ENCODE results near the gene CES4A. TPM values are rescaled to one million over a fixed set of nuclear protein-coding genes. Genes with fewer than 3 reads are reported as not detected.
"Not testable (repeated sequence)": the region's sequence is repeated elsewhere in the genome, so short reads cannot be mapped to it uniquely, and the experiment has no call there.

The CES4A gene
- total and polyA plus RNA-seq, 7 donors = 2.3 to 7.5 (median 4.1) TPM

GRCh38 chr16:66954097-66954659 lies 34.2 kb upstream of the CES4A start:
- H3K27me3 ChIP-seq = peaks cover 0 to 45% (median 3%) of the 10 kb centered on the region in 3 donors
- no peak overlapping the region for H3K4me3 ChIP-seq
- peak; percentile 79 for DNase-seq
- no peaks in the 10 kb centered on the region for H3K36me3 ChIP-seq
- no peak overlapping the region for H3K27ac ChIP-seq
- intact Hi-C loops (cut with DNase I) = no loop called here
- TF ChIP-seq CTCF (IDR thresholded peaks at IDR 0.05) (peak; percentile 31 to 76 (median 68)), POLR2AphosphoS5 (IDR thresholded peaks at IDR 0.05) (no peak)
- 8 to 23% methylated on average over 8 of the region's 8 CpGs for WGBS, 2 donors
- H3K9me3 ChIP-seq = no peaks in the 10 kb centered on the region
- H3K4me1 ChIP-seq = peaks cover 0 to under 1% (median under 1%) of the 10 kb centered on the region in 4 donors

- H3K27ac ChIP-seq; H3K4me3 ChIP-seq; intact Hi-C loops (cut with DNase I); H3K9me3 ChIP-seq; DNase-seq; H3K36me3 ChIP-seq; H3K4me1 ChIP-seq: not testable (repeated sequence)
- H3K27me3 ChIP-seq = peaks cover 0 to 32% (median 0%) of the 10 kb centered on the region in 3 donors
- WGBS, 2 donors = 24 to 65% methylated on average over 17 of the region's 17 CpGs
Measured at GRCh38 chr16:66955363-66956153, 32.8 kb upstream of the CES4A start.

- H3K27ac ChIP-seq; H3K36me3 ChIP-seq; H3K9me3 ChIP-seq; H3K4me3 ChIP-seq; DNase-seq; H3K4me1 ChIP-seq; intact Hi-C loops (cut with DNase I): not testable (repeated sequence)
- peaks cover 0 to 26% (median 0%) of the 10 kb centered on the region in 3 donors for H3K27me3 ChIP-seq
- WGBS, 2 donors = 15 to 68% methylated on average over 1 of the region's 1 CpG
Measured at GRCh38 chr16:66956154-66956457, 32.3 kb upstream of the CES4A start.

- no peak for DNase-seq
- no peaks in the 10 kb centered on the region for H3K27me3 ChIP-seq
- 41 to 70% methylated on average over 7 of the region's 7 CpGs for WGBS, 2 donors
- no peak overlapping the region for H3K4me3 ChIP-seq
- intact Hi-C loops (cut with DNase I) = no loop called here
- no peaks in the 10 kb centered on the region for H3K9me3 ChIP-seq
- no peak for TF ChIP-seq EP300 (IDR thresholded peaks at IDR 0.05)
- no peak for TF ChIP-seq POLR2A (IDR thresholded peaks at IDR 0.05)
- no peak for TF ChIP-seq POLR2AphosphoS5 (IDR thresholded peaks at IDR 0.05)
- no peak for TF ChIP-seq CTCF (IDR thresholded peaks at IDR 0.05)
- no peak overlapping the region for H3K27ac ChIP-seq
- H3K4me1 ChIP-seq = no peaks in the 10 kb centered on the region
- H3K36me3 ChIP-seq = no peaks in the 10 kb centered on the region
Measured at GRCh38 chr16:66958857-66959703, 29.3 kb upstream of the CES4A start.

- H3K4me3 ChIP-seq = no peak overlapping the region
- H3K4me1 ChIP-seq = no peaks in the 10 kb centered on the region
- WGBS, 2 donors = 43 to 64% methylated on average over 5 of the region's 5 CpGs
- no peaks in the 10 kb centered on the region for H3K9me3 ChIP-seq
- no peak overlapping the region for H3K27ac ChIP-seq
- no peak for DNase-seq
- no peaks in the 10 kb centered on the region for H3K36me3 ChIP-seq
- no peaks in the 10 kb centered on the region for H3K27me3 ChIP-seq
- intact Hi-C loops (cut with DNase I) = no loop called here
- TF ChIP-seq POLR2A (IDR thresholded peaks at IDR 0.05) = no peak
- no peak for TF ChIP-seq POLR2AphosphoS5 (IDR thresholded peaks at IDR 0.05)
- TF ChIP-seq CTCF (IDR thresholded peaks at IDR 0.05) = no peak
- no peak for TF ChIP-seq EP300 (IDR thresholded peaks at IDR 0.05)
Measured at GRCh38 chr16:66959704-66960161, 28.7 kb upstream of the CES4A start.
